HG03280 (cell line): ENCODE results near the gene SCN5A.

Source experiments
- ATAC-seq: cut with Tn5 transposase; IDR thresholded peaks from one replicate; pipeline ENCODE4 v1.9.1; 2021; ENCODE audit warnings: mild to moderate bottlenecking, moderate library complexity; ENCODE audit not compliant: unreplicated experiment

Gene SCN5A

GRCh38 chr3:38545983-38546382, 103.5 kb downstream of the SCN5A start:
- no peak for ATAC-seq

- no peak for ATAC-seq
Observed at GRCh38 chr3:38545550-38545949, 103.9 kb downstream of the SCN5A start.

GRCh38 chr3:38544926-38545325, 104.6 kb downstream of the SCN5A start:
- ATAC-seq: no peak

- no peak for ATAC-seq
Observed at GRCh38 chr3:38543586-38543985, 105.9 kb downstream of the SCN5A start.

- no peak for ATAC-seq
Observed at GRCh38 chr3:38542401-38543298, 106.8 kb downstream of the SCN5A start.

GRCh38 chr3:38541806-38542205, 107.7 kb downstream of the SCN5A start:
- ATAC-seq: no peak

GRCh38 chr3:38538773-38539353, 110.6 kb downstream of the SCN5A start:
- ATAC-seq: no peak

GRCh38 chr3:38536671-38537070, 112.8 kb downstream of the SCN5A start:
- ATAC-seq: no peak

- no peak for ATAC-seq
Observed at GRCh38 chr3:38534604-38535003, 114.9 kb downstream of the SCN5A start.

- no peak for ATAC-seq
Observed at GRCh38 chr3:38534180-38534579, 115.3 kb downstream of the SCN5A start.

- ATAC-seq: no peak
Observed at GRCh38 chr3:38533285-38533976, 116.1 kb downstream of the SCN5A start.

- ATAC-seq: no peak
Observed at GRCh38 chr3:38532529-38532928, 117.0 kb downstream of the SCN5A start.

GRCh38 chr3:38528457-38528856, 121.0 kb downstream of the SCN5A start:
- no peak for ATAC-seq

- ATAC-seq: no peak
Observed at GRCh38 chr3:38526792-38527191, 122.7 kb downstream of the SCN5A start.

GRCh38 chr3:38524141-38524739, 125.2 kb downstream of the SCN5A start:
- ATAC-seq: no peak

GRCh38 chr3:38522002-38522401, 127.5 kb downstream of the SCN5A start:
- ATAC-seq: no peak

- no peak for ATAC-seq
Observed at GRCh38 chr3:38521391-38521987, 128.0 kb downstream of the SCN5A start.

GRCh38 chr3:38519651-38520050, 129.8 kb downstream of the SCN5A start:
- no peak for ATAC-seq

- ATAC-seq: no peak
Observed at GRCh38 chr3:38519000-38519399, 130.5 kb downstream of the SCN5A start.

GRCh38 chr3:38516669-38517068, 132.8 kb downstream of the SCN5A start:
- ATAC-seq: no peak

- no peak for ATAC-seq
Observed at GRCh38 chr3:38515367-38515766, 134.1 kb downstream of the SCN5A start.
